ENCODE measurements around the gene IFNGR2.

- TF ChIP-seq CTCF (conservative IDR thresholded peaks at IDR 0.05; ENCODE audit: low read depth, low read length) (no peak), POLR2A (IDR thresholded peaks at IDR 0.05; ENCODE audit: low read depth, low read length) (no peak), USF2 (IDR thresholded peaks at IDR 0.05; ENCODE audit: low read depth, low read length) (no peak), ELK1 (IDR thresholded peaks at IDR 0.05; ENCODE audit: borderline replicate concordance, low read depth, low read length) (no peak), CEBPB (IDR thresholded peaks at IDR 0.05; ENCODE audit: low read depth, low read length) (no peak), RFX5 (IDR thresholded peaks at IDR 0.05; ENCODE audit: low read depth, low read length) (no peak), RAD21 (IDR thresholded peaks at IDR 0.05; ENCODE audit: low read length) (no peak), RCOR1 (IDR thresholded peaks at IDR 0.05; ENCODE audit: insufficient replicate concordance, low read length) (no peak)
Measured at GRCh38 chr21:33359446-33359845, 43.8 kb upstream of the IFNGR2 start.
